ENCODE measurements around the gene SH3BP5.

DNA sequence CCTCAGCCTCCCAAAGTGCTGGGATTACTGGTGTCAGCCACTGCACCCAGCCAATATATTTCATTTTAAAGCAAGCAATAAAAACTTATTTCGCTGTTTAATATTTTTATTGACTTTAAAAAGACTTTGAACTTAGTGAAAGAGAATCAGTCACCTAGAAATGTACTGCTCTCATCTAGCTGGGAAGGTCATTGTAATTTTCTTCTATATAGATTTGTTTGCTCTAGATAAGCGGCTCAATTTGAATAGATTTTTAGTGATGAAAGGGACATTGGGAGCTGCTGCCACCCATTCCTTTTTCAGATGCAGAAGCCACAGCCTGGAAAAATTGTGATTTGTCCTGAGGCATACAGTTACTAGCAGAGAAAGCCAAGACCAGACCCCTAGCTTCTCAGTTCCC lies 86.2 kb downstream of the SH3BP5 start:
- TF ChIP-seq POLR2A (IDR thresholded peaks at IDR 0.05) (no peak), CTCF (IDR thresholded peaks at IDR 0.05) (no peak)

All from adrenal gland (tissue), 5 donors.